GM19372 (cell line): Measurements from ENCODE around the gene ZNF507.
"Not testable (repeated sequence)": the region's sequence is repeated elsewhere in the genome, so short reads cannot be mapped to it uniquely, and the experiment has no call there.

Experiments
- ATAC-seq: cut with Tn5 transposase; IDR thresholded peaks from one replicate; pipeline ENCODE4 v1.9.1; 2021; ENCODE audit warnings: mild to moderate bottlenecking, low read depth, moderate library complexity; ENCODE audit not compliant: unreplicated experiment

ZNF507 gene

DNA sequence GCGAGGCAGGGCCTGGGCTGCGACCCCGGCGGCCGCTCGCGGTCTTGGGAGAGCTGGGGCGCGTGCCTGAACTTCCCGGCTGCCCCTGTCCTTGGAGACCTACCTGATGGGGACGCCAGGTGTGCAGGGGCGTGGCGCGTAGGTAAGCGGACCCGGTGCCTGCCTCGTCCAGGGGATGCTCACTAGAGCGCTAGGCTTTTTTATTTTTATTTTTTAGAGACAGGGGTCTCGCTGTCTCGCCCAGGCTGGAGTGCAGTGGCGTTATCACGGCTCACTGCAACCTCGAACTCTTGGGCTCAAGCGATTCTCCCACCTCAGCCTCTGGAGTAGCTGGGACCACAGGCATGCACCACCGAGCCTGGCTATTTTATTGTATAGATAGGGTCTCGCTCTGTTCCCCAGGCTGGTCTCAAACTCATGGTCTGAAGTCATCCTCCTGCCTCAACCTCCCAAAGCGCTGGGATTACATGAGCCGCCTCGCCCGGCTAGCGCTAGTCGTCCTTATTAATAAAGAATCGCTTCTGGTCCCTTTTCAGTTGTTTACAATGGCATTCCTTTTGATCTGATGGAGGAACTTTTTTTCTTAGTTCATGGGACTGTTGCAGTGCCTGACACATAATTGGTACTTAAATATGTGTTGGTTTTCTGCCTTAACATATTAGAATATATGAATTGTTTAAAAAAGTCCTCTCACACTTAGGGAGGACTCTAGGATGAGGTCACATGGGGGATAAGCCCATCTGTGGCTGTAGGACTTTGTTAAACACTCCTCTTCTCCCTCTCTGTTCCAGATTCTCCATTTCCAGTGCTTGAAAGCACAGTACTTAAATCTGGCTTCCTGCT lies 61.0 kb downstream of the ZNF507 start:
- ATAC-seq, result no peak

DNA sequence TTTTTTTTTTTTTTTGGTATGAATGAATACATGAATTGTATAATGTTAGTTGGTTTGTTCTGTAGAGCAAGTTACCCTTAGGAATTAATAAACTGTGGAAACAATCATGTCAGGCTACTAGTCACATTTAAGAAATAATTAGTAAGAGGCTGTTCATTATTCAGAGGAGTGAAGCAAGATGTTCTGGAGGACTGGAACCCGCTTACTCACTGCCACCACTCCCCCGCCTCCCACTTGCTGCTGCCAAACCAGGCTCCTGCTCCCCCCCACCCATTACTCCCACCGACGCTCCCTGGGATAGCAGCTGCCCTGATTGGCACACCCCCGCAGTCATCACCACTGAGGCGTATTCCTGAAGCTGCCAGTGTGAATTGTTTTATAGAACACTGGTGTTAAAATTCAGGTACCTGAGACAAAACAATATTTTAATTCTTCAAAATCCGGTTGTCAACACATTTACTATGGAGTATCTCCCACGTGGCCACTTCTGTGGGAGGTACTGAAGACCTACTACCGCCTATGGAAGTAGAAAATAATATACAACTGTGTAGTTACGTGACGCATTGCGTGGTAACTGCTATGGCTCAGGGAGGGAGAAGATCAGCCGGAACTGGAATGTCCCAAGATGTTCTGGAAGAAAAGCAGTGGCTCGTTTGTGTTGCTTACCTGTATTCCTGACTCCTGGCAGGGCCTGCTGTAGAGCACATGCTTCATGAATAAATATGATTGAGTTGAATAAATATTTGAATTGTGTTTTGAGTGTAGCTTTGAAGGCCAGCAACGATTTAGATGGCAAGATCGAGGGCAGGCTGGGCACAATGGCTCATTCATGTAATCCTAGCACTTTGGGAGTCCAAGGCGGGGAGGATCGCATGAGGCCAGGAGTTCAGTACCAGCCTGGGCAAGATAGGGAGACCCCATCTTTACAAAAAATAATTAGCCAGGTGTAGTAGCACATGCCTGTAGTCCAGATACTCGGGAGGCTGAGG lies 61.9 kb downstream of the ZNF507 start:
- ATAC-seq, result no peak

DNA sequence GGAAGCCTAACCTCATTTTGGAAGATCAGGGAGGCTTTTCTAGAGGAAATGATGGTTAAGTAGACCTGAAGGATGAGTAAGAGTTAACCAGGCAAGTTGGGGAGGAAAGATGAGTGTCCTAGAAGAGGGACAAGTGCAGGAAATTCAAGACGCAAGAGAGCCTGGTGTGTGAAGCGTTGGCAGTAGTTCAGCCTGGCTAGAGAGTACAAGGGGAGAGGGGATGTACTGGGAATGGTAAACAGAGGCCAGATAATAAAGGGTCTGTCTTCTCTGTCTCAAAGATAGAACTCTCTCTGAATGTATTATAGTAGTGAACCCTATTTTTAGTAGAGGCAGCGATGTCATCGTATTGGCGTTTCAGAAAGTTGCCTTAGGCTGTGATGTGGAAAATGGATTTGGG lies 69.8 kb downstream of the ZNF507 start:
- ATAC-seq, result no peak

DNA sequence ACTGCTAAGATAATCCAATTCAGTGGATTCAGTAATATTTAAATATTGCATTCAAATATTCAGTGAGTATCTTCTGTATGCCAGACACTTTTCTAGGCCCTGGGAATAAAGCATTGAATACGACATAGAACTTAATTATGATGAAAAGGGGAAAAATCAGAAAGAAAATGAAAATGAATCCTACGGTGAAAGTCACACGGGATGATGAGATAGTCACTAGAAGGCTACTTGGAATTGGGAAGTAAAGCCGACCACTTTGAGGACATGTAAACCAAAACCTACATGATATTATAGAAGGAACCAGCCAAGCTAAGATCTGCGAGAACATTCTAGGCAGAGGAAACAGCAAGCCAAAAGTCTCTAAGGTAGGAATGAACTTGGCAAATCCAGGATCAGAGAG lies 70.3 kb downstream of the ZNF507 start:
- ATAC-seq, result no peak

DNA sequence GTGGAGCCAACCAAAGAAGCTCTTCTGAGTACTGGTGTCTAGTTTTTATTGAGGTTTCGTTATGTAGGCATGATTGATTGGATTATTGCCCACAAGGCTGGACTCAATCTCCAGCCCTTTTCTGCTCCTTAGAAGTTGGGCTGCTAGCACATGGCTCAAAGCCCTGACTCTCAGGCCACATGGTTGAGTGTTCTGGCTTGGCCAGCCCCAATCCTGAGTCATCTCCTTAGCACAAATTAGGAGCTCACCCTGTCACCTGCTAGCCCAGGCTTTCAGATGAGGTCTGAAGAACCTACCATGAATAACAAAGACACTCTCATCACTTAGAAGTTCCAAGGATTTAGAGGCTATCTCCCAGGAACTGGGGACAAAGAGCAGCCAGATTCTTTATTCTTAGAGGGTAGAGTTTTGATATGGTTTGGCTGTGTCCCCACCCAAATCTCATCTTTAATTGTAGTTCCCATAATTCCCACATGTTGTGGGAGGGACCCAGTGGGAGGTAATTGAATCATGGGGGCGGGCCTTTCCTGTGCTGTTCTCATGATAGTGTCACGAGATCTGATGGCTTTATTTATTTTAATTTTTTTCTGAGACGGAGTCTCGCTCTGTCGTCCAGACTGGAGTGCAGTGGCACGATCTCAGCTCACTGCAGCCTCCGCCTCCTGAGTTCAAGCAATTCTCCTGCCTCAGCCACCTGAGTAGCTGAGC lies 71.5 kb downstream of the ZNF507 start:
- no peak for ATAC-seq

DNA sequence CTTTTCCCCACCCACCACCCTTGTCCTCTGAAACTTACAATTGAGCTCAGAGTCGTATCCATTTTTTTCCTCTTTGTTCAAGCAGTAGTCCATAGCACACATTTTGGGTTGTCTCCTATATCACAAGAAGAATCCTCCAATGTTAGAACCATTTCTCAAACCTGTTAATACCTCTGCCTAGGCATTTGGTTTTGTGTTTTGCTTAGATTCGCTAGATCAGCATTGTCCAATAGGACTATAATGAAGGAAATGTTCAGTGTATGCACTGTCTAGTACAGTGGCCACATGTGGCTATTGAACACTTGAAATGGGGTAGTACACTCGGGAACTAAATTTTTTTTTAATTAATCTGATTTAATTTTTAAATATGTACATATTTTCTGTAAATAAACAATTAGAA lies 72.7 kb downstream of the ZNF507 start:
- ATAC-seq, result no peak

DNA sequence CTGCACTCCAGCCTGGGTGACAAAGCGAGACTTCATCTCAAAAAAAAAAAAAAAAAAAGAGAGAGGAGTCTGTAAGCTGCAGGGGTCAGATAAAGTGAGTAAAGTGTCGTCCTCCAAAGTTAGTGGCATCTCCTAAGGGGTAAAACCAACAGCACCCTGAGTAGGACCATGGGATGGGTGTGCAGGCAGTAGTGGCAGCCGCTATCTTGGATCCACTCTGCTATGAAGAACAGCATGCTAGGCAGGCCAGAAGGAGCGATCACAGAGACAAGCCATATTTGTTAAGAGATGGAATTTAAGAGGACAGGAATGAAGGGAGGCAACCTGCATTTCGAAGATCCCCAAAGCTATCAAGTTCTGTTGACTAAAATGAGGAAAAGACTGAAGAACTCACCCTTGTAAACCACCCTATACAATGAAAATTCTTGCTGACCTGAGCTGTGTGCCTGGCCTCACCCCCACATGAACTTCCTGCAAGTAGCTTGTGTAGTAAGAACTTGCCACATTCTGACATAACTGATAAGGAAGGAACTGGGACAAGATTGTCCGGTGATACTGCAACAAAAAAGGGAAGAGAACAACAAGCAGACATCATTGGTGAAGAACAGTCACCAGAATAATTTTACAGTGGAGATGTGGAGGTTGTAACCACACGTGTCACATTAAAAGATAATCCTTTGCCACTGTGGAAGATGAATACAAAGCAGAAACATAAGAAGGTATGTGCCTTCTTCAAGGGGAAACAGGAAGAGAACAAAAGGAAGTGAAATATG lies 76.4 kb downstream of the ZNF507 start:
- ATAC-seq, result no peak

DNA sequence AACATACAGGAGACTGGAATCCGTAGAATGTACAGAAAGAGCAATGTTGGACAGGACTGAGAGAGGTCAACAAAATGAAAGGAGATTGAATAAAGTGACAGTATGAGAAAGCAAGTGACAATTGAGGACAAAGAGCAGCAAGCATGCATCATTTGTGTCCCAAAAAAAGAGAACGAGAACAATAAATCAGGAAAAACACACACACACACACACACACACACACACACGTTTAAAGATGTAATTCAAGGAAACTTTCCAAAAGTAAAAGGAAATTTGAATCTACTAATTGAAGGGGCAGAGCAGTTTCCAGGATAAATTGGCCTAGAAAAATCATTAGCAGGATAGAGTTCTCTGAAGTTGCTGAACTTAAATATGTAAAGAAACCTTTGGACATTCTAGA lies 77.0 kb downstream of the ZNF507 start:
- no peak for ATAC-seq

DNA sequence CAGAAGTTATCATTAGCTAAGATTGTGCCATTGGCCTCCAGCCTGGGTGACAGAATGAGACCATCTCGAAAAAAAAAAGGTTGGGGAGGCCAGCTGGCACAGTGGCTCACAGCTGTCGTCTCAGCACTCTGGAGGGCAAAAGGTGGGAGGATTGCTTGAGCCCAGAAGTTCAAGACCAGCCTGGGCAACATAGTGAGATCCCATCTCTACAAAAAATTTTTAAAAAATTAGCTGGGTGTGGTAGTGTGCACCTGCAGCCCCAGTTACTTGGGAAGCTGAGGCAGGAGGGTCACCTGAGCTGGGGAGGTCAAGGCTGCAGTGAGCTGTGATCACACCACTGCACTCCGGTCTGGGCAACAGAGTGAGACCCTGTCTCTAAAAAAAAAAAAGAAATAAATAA lies 78.5 kb downstream of the ZNF507 start:
- not testable (repeated sequence) for ATAC-seq

DNA sequence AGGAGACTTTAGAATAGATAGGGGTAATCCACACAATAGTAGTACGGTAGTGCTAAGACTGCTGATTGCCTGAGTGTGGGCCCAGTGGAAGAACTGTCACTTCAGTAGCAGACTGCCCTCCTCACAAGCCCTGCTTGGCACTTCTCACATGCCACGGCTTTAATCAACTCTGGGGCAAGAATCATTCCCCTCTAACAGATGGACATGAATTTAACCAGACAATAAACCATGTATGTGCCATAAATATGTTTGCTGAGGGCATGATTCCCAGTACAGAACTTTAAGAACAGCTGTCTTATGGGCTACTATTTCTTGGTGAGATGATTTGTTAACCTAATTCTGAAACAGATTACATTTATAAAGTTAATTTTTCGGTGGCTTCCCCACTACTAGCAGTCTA lies 82.1 kb downstream of the ZNF507 start:
- no peak for ATAC-seq

DNA sequence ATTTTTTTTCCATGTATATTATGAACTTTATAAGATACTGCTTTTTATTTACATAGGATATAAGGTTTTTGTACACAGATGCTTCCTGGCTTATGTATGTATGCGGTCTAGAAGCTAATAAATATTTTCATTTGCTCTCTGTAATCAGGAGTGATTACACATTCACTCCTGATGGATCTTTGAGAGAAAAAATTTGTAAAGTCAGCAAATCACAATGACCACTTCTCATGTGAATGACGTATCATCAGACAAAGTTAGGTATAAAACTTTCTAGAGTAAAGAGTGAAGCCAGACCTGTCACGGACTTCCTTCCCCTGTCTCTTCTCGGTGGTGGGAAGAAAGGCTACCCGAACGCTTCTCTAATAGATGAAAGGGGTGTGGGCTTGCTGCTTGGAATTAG lies 91.3 kb downstream of the ZNF507 start:
- no peak for ATAC-seq

DNA sequence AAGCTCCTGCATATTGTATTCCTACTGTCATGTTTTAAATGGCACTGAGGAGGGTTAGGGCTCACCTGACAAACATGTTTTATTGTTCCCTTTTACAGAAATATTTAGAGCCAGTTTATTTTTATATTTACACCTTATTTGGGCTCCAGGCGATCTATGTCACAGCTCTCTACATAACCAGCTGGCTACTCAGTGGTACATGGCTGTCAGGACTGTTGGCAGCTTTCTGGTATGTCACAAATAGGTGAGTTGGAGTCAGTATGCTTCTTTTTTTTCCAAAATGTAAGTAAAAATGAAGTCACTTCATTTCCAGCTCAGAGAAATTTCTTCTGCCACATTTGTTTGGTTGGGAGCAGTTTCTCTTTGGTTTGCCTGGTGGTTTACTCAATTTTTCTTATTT lies 91.7 kb downstream of the ZNF507 start:
- no peak for ATAC-seq
